ENCODE measurements around the gene OAT. TPM values are rescaled to one million over a fixed set of nuclear protein-coding genes. Genes with fewer than 3 reads are reported as not detected.

Gene OAT
- total RNA-seq, 2 experiments from 2014 or later, result 30.2 to 35.4 TPM

DNA sequence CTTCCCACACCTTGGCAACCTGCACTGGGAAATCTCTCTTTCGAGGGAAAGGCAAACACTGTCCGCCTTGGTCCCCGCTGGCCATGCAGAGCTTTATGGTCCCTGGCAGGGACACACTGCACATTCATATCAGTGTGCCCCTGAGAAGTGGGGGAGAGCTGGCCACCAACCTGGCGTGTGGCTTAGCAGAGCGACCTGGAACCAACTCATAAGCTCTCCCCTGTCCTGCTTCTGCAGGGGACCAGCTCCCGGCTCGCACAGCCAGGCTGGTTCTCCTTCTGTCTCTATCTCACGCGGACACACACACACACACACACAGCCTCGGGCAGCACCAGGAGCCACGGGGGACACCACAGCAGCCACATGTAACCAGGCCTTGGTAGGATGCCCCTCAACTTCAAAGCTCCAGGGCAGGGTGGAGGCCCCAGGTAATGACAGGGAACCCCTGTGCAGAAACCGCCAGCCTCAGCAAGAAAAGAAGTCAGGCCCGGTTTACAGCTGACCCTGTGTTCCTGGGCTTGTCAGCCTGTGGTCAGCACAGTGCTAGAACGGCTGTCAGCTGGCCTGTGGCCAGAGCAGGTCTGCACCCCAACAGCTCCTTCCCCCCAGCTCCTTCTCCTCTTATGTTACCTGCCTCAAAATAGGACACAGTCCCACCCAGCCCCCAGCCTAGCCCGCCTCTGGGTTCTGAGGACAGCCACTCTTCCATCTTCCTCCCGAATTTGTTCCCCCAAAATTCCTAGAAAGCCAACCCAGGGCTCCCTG, 69.3 kb downstream of the OAT start:
- no peaks in the 10 kb centered on the region for H3K9me3 Mint-ChIP-seq
- CTCF ChIA-PET, result interaction anchor here (0.8 to 1.5 kb wide), 4 partner anchors 9 to 29 kb away, joined by 3 read pairs; no protein-coding TSS in a partner anchor
- POLR2A ChIA-PET, result no interaction called here
- no peaks in the 10 kb centered on the region for H3K27me3 Mint-ChIP-seq
- no peak overlapping the region for H3K27ac Mint-ChIP-seq
- no peaks in the 10 kb centered on the region for H3K36me3 Mint-ChIP-seq (ENCODE audit: low read depth)
- H3K4me1 Mint-ChIP-seq, result peaks cover 3% of the 10 kb centered on the region
- no peak for DNase-seq
- no peak overlapping the region for H3K4me3 Mint-ChIP-seq

DNA sequence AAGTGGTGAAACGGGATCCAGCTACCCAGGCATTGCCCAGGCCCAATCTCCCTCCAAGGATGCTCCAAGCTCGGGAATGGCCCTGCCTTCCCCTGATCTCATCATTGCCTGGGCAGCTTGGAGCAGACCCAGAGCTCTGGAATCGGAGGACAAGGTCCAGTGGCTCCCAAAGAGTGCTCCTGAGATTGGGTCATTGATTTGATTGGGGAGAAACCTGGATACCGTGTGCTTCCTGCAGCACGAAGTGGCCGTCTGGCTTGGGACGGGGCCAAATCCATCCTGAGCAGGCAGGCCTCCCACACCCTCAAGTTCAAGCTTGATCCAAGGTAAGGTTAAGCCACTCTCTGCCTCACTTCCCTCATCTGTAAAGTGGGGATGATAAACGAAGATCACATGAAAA, 69.9 kb downstream of the OAT start:
- ChIA-PET CTCF (interaction anchor here (0.6 to 1.5 kb wide), 6 partner anchors 8 to 28 kb away, joined by 3 to 6 read pairs (median 3); no protein-coding TSS in a partner anchor), POLR2A (no interaction called here)
- Mint-ChIP-seq H3K4me3 (no peak overlapping the region), H3K27ac (no peak overlapping the region), H3K9me3 (no peaks in the 10 kb centered on the region), H3K4me1 (no peaks in the 10 kb centered on the region), H3K36me3 (ENCODE audit: low read depth) (no peaks in the 10 kb centered on the region), H3K27me3 (no peaks in the 10 kb centered on the region)
- DNase-seq, result no peak

DNA sequence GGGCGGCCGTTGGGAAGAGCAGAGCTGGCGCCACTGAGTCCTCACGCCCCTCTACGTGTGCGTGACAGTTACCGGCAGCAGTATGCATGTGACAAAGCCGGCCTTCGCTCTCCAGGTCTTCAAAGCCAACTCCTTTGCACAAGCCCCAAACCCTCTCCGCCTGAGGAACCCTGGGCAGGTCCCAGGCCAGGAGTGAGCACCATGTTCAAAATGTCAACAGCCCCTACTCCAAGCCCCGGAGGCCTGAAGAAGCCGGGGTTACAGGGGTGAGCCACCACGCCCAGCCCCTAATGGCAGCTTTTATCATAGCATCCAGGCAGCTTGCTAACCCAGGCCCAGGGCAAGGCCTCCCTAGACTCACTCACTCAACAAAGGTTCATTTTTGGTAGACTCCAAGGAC, 70.8 kb downstream of the OAT start:
- Mint-ChIP-seq H3K27ac (no peak overlapping the region), H3K27me3 (no peaks in the 10 kb centered on the region), H3K4me3 (no peak overlapping the region), H3K9me3 (no peaks in the 10 kb centered on the region), H3K4me1 (no peaks in the 10 kb centered on the region), H3K36me3 (ENCODE audit: low read depth) (no peaks in the 10 kb centered on the region)
- CTCF ChIA-PET, result interaction anchor here (0.6 to 0.8 kb wide), 2 partner anchors 9 to 14 kb away, joined by 3 to 6 read pairs; no protein-coding TSS in a partner anchor
- no peak for DNase-seq
- POLR2A ChIA-PET, result no interaction called here

Other genes with a start within 250 kb of the OAT start
- not detected for gene NKX1-2, start 31.1 kb upstream of the OAT start, total RNA-seq
- gene LHPP, start 42.9 kb upstream of the OAT start, total RNA-seq, result 10 to 100 TPM; 24.2 to 28.0 TPM